Caco-2 (cell line): ENCODE data around the gene RNF186. TPM values are rescaled to one million over a fixed set of nuclear protein-coding genes. Genes with fewer than 3 reads are reported as not detected.
A peak's percentile ranks its signal among the peaks of the same experiment; 100 is the strongest.

Source experiments
- Bru-seq: library from RNA; stranded (reverse); fragments of 400-500 nt; gene quantifications from one replicate; lab custom pipeline; 2021; lab: Mats Ljungman, UMichigan
- BruChase-seq, 2 experiments: library from RNA; stranded (reverse); fragments of 400-500 nt; gene quantifications; one replicate each; lab custom pipeline; 2021; lab: Mats Ljungman, UMichigan
- BruUV-seq: library from RNA; stranded (reverse); fragments of 400-500 nt; replicated peaks from 2 replicates; lab custom pipeline; 2021; lab: Mats Ljungman, UMichigan
- CTCF ChIA-PET: fragments of 300-600 bp; sonication (Branson Sonifier 250); formaldehyde crosslinking; loops from one replicate; lab custom pipeline; 2022; ENCODE audit warnings: antibody characterized with exemption; lab: Charles Lee
- POLR2A ChIA-PET: fragments of 300-600 bp; sonication (Branson Sonifier 250); formaldehyde crosslinking; loops from one replicate; lab custom pipeline; 2022; ENCODE audit warnings: antibody characterized with exemption; lab: Charles Lee
- DNase-seq, 2 experiments: peaks; one replicate each; pipeline versions ENCODE4 v3.0.0 to v3.0.0-alpha.2; 2020 to 2022
- H3K27me3 ChIP-seq: replicated peaks from 2 replicates; pipeline ENCODE4 v1.6.0; 2011; ENCODE audit warnings: low read length; ENCODE audit not compliant: control insufficient read depth, insufficient read depth
- H3K36me3 ChIP-seq: 2 replicates; pipeline ENCODE4 v1.5.1; 2011; ENCODE audit warnings: low read length; ENCODE audit not compliant: control insufficient read depth, insufficient read depth
- H3K4me1 ChIP-seq: fragments of 250-450 bp; sonication (Bioruptor Pico); 2 replicates; pipeline ENCODE4 v1.5.1; 2020; ENCODE audit warnings: mild to moderate bottlenecking
- H3K4me3 ChIP-seq: 2 replicates; pipeline ENCODE4 v1.5.1; 2011; ENCODE audit warnings: low read depth, mild to moderate bottlenecking, control low read depth, low read length
- H3K9me3 ChIP-seq: fragments of 250-450 bp; sonication (Bioruptor Pico); 2 replicates; pipeline ENCODE4 v1.5.1; 2020; ENCODE audit warnings: mild to moderate bottlenecking, moderate library complexity
- H3K27ac Mint-ChIP-seq: one replicate; pipeline ENCODE4 v1.8.0; 2022; ENCODE audit warnings: mixed read lengths; ENCODE audit not compliant: unreplicated experiment
- H3K27me3 Mint-ChIP-seq: one replicate; pipeline ENCODE4 v1.8.0; 2022; ENCODE audit warnings: mixed read lengths; ENCODE audit not compliant: insufficient read depth, unreplicated experiment
- H3K36me3 Mint-ChIP-seq: one replicate; pipeline ENCODE4 v1.8.0; 2022; ENCODE audit warnings: mild to moderate bottlenecking, mixed read lengths; ENCODE audit not compliant: insufficient read depth, unreplicated experiment
- H3K4me1 Mint-ChIP-seq: one replicate; pipeline ENCODE4 v1.8.0; 2022; ENCODE audit warnings: low read depth, mixed read lengths; ENCODE audit not compliant: unreplicated experiment
- H3K4me3 Mint-ChIP-seq: one replicate; pipeline ENCODE4 v1.8.0; 2022; ENCODE audit warnings: mild to moderate bottlenecking, moderate library complexity, mixed read lengths; ENCODE audit not compliant: unreplicated experiment
- H3K9me3 Mint-ChIP-seq: one replicate; pipeline ENCODE4 v1.8.0; 2022; ENCODE audit warnings: mixed read lengths; ENCODE audit not compliant: unreplicated experiment
- CTCF ChIP-seq, 2 experiments: fragments of 200-600 bp in 1 of 2; IDR thresholded peaks; 1 replicate in 1 of 2; 2 replicates in 1 of 2; pipeline versions ENCODE4 v1.5.1 to v1.8.0; 2011 to 2022; ENCODE audit warnings: antibody characterized with exemption in 1 of 2, control low read depth in 1 of 2, inconsistent platforms in 1 of 2, low read depth in 1 of 2, low read length in 1 of 2, mild to moderate bottlenecking in 1 of 2, moderate library complexity in 1 of 2; ENCODE audit not compliant: insufficient read depth in 1 of 2, severe bottlenecking in 1 of 2, unreplicated experiment in 1 of 2
- intact Hi-C: fragments of 100-400 bp; cut with micrococcal nuclease; formaldehyde crosslinking; loops from one replicate; pipeline ENCODE4 v1.10.0; 2022; ENCODE audit not compliant: unreplicated experiment
- long read RNA-seq: library from polyadenylated mRNA; stranded (forward); transcript quantifications from one replicate; pipeline ENCODE4 v2.0.0, GENCODE V29; 2022
- total RNA-seq: library from RNA; stranded (reverse); gene quantifications from 2 replicates; pipeline ENCODE4 v1.2.3, GENCODE V29; 2022

Gene RNF186
- total RNA-seq (not detected in 2 replicates), Bru-seq, nascent RNA (not detected), BruChase-seq, experiment 1, labeled RNA remaining after a 2-hour chase (percentile 3 among the genes with signal in this experiment), BruChase-seq, experiment 2, labeled RNA remaining after a 6-hour chase (not detected)
- long read RNA-seq = 0 reads

- Histone ChIP-seq H3K9me3 (no peaks in the 10 kb centered on the region), H3K36me3 (no peaks in the 10 kb centered on the region), H3K4me1 (peaks cover 17% of the 10 kb centered on the region), H3K4me3 (no peak within 1 kb of the TSS), H3K27me3 (no peaks in the 10 kb centered on the region)
- H3K4me1 Mint-ChIP-seq = peaks cover 13% of the 10 kb centered on the region
- no peaks in the 10 kb centered on the region for H3K9me3 Mint-ChIP-seq
- intact Hi-C loops = loop anchor here (10.0 kb wide), 1 partner anchor 50 kb away; no protein-coding TSS in a partner anchor
- H3K4me3 Mint-ChIP-seq = peak within 1 kb of the TSS; percentile 30
- no peaks in the 10 kb centered on the region for H3K36me3 Mint-ChIP-seq
- ChIA-PET CTCF (interaction anchor here (0.7 to 0.9 kb wide), 3 partner anchors 67 to 435 kb away, joined by 3 read pairs; partner anchors contain the start of gene OTUD3), POLR2A (interaction anchor here (0.5 kb wide), 1 partner anchor 203 kb away, joined by 3 read pairs; no protein-coding TSS in a partner anchor)
- TF ChIP-seq CTCF (IDR thresholded peaks at IDR 0.05; ENCODE audit: insufficient read depth in 1 of 2, low read depth in 1 of 2, low read length in 1 of 2, severe bottlenecking in 1 of 2, unreplicated experiment in 1 of 2) = no peak
- peak within 1 kb of the TSS; percentile 37 for H3K27ac Mint-ChIP-seq
- peak; percentile 67 for DNase-seq
- H3K27me3 Mint-ChIP-seq = no peaks in the 10 kb centered on the region
- BruUV-seq = no TSS peak
These were observed at the start of gene RNF186 for GRCh38 chr1:19814681-19815503. Gene RNF186, minus strand, starts transcription at chr1:19815283. Its CDS starts 182 bp downstream, at chr1:19815101.

- no peak for DNase-seq
- H3K27me3 Mint-ChIP-seq = no peaks in the 10 kb centered on the region
- H3K36me3 ChIP-seq = no peaks in the 10 kb centered on the region
- TF ChIP-seq CTCF (IDR thresholded peaks at IDR 0.05; ENCODE audit: insufficient read depth in 1 of 2, low read depth in 1 of 2, low read length in 1 of 2, severe bottlenecking in 1 of 2, unreplicated experiment in 1 of 2) = no peak
- intact Hi-C loops = loop anchor here (10.0 kb wide), 1 partner anchor 50 kb away; the partner anchor contains the start of gene RNF186
- peaks cover 11% of the 10 kb centered on the region for H3K36me3 Mint-ChIP-seq
- peaks cover 45% of the 10 kb centered on the region for H3K4me1 ChIP-seq
- CTCF ChIA-PET = interaction anchor here (0.8 kb wide), 1 partner anchor 82 kb away, joined by 3 read pairs; no protein-coding TSS in a partner anchor
- no peak overlapping the region for H3K27ac Mint-ChIP-seq
- BruUV-seq = no TSS peak
- no peak overlapping the region for H3K4me3 Mint-ChIP-seq
- POLR2A ChIA-PET = no interaction called here
- no peaks in the 10 kb centered on the region for H3K27me3 ChIP-seq
- H3K4me3 ChIP-seq = no peak overlapping the region
- peaks cover 15% of the 10 kb centered on the region for H3K9me3 Mint-ChIP-seq
- H3K4me1 Mint-ChIP-seq = peaks cover 12% of the 10 kb centered on the region
- H3K9me3 ChIP-seq = peaks cover 13% of the 10 kb centered on the region
These were observed 49.6 kb upstream of the RNF186 start for GRCh38 chr1:19864570-19865160.

GRCh38 chr1:19862944-19863343 is 47.9 kb upstream of the RNF186 start:
- no peaks in the 10 kb centered on the region for H3K27me3 Mint-ChIP-seq
- Histone ChIP-seq H3K36me3 (no peaks in the 10 kb centered on the region), H3K27me3 (no peaks in the 10 kb centered on the region), H3K9me3 (peaks cover 13% of the 10 kb centered on the region), H3K4me3 (no peak overlapping the region), H3K4me1 (peaks cover 36% of the 10 kb centered on the region)
- peaks cover 11% of the 10 kb centered on the region for H3K36me3 Mint-ChIP-seq
- intact Hi-C loops = loop anchor here (10.0 kb wide), 1 partner anchor 48 kb away; the partner anchor contains the start of gene RNF186
- H3K27ac Mint-ChIP-seq = no peak overlapping the region
- no peak overlapping the region for H3K4me3 Mint-ChIP-seq
- POLR2A ChIA-PET = no interaction called here
- no peak for TF ChIP-seq CTCF (IDR thresholded peaks at IDR 0.05; ENCODE audit: insufficient read depth in 1 of 2, low read depth in 1 of 2, low read length in 1 of 2, severe bottlenecking in 1 of 2, unreplicated experiment in 1 of 2)
- no peak for DNase-seq
- CTCF ChIA-PET = interaction anchor here (0.9 kb wide), 1 partner anchor 19 kb away, joined by 3 read pairs; the partner anchor contains the start of gene OTUD3
- peaks cover 15% of the 10 kb centered on the region for H3K9me3 Mint-ChIP-seq
- BruUV-seq = no TSS peak
- H3K4me1 Mint-ChIP-seq = peaks cover 12% of the 10 kb centered on the region
